B cell (primary cell): ENCODE measurements around the gene PTF1A. TPM values are rescaled to one million over a fixed set of nuclear protein-coding genes. Genes with fewer than 3 reads are reported as not detected.

Source experiments
- ATAC-seq: fragments of 200-7000 bp; cut with Tn5 transposase; one replicate; pipeline ENCODE4 v1.10.0; 2021; ENCODE audit warnings: low read depth, mild to moderate bottlenecking, moderate number of reproducible peaks, moderate library complexity
- CTCF ChIA-PET: fragments of 350-600 bp; sonication (Branson Sonifier 250); formaldehyde crosslinking; loops from one replicate; lab custom pipeline; 2021; ENCODE audit warnings: antibody characterized with exemption, inconsistent platforms; lab: Charles Lee
- POLR2A ChIA-PET: fragments of 350-600 bp; sonication (Branson Sonifier 250); formaldehyde crosslinking; loops from one replicate; lab custom pipeline; 2021; ENCODE audit warnings: antibody characterized with exemption; lab: Charles Lee
- DNase-seq: peaks from one replicate; pipeline ENCODE4 v3.0.0; 2013
- H2AFZ ChIP-seq: 2 replicates; pipeline ENCODE4 v1.6.1; 2012; ENCODE audit warnings: mild to moderate bottlenecking, low read depth, low read length; ENCODE audit not compliant: insufficient read depth, poor library complexity, severe bottlenecking
- H3K27ac ChIP-seq, 2 donors: 1 replicate in 1 of 2; 2 replicates in 1 of 2; pipeline ENCODE4 v1.5.1; 2012 to 2013; ENCODE audit warnings: low read length in 2 of 2, mild to moderate bottlenecking in 2 of 2, moderate library complexity in 1 of 2
- H3K27me3 ChIP-seq, 4 experiments: fragments of 200-600 bp in 1 of 4; sonication (generic) in 1 of 4; replicated peaks in 1 of 4; 1 replicate in 2 of 4; 2 replicates in 2 of 4; pipeline versions ENCODE4 v1.6.1 to v1.7.0; 2013 to 2016; ENCODE audit warnings: low read length in 3 of 4, mild to moderate bottlenecking in 2 of 4, mixed read lengths in 1 of 4, moderate library complexity in 1 of 4; ENCODE audit not compliant: insufficient read depth in 4 of 4, control insufficient read depth in 3 of 4; ENCODE audit errors: control extremely low read depth in 1 of 4
- H3K36me3 ChIP-seq, 2 experiments: replicated peaks in 1 of 2; 1 replicate in 1 of 2; 2 replicates in 1 of 2; pipeline versions ENCODE4 v1.6.1 to v1.7.1; 2013; ENCODE audit warnings: low read length in 1 of 2; ENCODE audit not compliant: insufficient read depth in 2 of 2, control insufficient read depth in 1 of 2; ENCODE audit errors: control extremely low read depth in 1 of 2, extremely low read depth in 1 of 2
- H3K4me1 ChIP-seq, 2 donors: fragments of 200-600 bp in 1 of 2; sonication (generic) in 1 of 2; 1 replicate in 1 of 2; 2 replicates in 1 of 2; pipeline versions ENCODE4 v1.5.1 to v1.6.1; 2013 to 2017; ENCODE audit warnings: low read length in 2 of 2; ENCODE audit not compliant: control insufficient read depth in 2 of 2, insufficient read depth in 2 of 2
- H3K4me2 ChIP-seq: replicated peaks from 2 replicates; pipeline ENCODE3; 2012; ENCODE audit warnings: mild to moderate bottlenecking, low read depth, low read length; ENCODE audit not compliant: poor library complexity, severe bottlenecking
- H3K4me3 ChIP-seq, 5 experiments: fragments of 200-600 bp in 1 of 5; sonication (generic) in 1 of 5; 1 replicate in 3 of 5; 2 replicates in 2 of 5; pipeline versions ENCODE4 v1.5.1 to v1.7.0; 2011 to 2016; ENCODE audit warnings: low read length in 4 of 5, mild to moderate bottlenecking in 4 of 5, low read depth in 2 of 5, control low read depth in 1 of 5, moderate library complexity in 1 of 5; ENCODE audit not compliant: insufficient read depth in 1 of 5; ENCODE audit errors: control extremely low read depth in 1 of 5, extremely low read depth in 1 of 5
- H3K79me2 ChIP-seq: fragments of 200-600 bp; sonication (generic); one replicate; pipeline ENCODE4 v1.6.0; 2016; ENCODE audit warnings: low read length; ENCODE audit not compliant: control insufficient read depth, insufficient read depth
- H3K9ac ChIP-seq: fragments of 200-600 bp; sonication (generic); 2 replicates; pipeline ENCODE4 v1.6.1; 2017; ENCODE audit warnings: mild to moderate bottlenecking, low read length, moderate library complexity
- H3K9me3 ChIP-seq, 3 donors: one replicate each; pipeline versions ENCODE4 v1.6.1 to v1.7.1; 2013; ENCODE audit warnings: low read length in 2 of 3; ENCODE audit not compliant: control insufficient read depth in 2 of 3, insufficient read depth in 1 of 3; ENCODE audit errors: control extremely low read depth in 1 of 3
- H4K20me1 ChIP-seq: 2 replicates; pipeline ENCODE4 v1.6.0; 2012; ENCODE audit warnings: mild to moderate bottlenecking, low read length; ENCODE audit not compliant: insufficient read depth, control insufficient read depth, poor library complexity, severe bottlenecking
- H3K27ac Mint-ChIP-seq: one replicate; pipeline ENCODE4 v1.8.0; 2021; ENCODE audit warnings: mixed read lengths
- H3K27me3 Mint-ChIP-seq: one replicate; pipeline ENCODE4 v1.8.0; 2021; ENCODE audit warnings: mixed read lengths
- H3K4me1 Mint-ChIP-seq: one replicate; pipeline ENCODE4 v1.8.0; 2021; ENCODE audit warnings: mixed read lengths
- H3K4me3 Mint-ChIP-seq: one replicate; pipeline ENCODE4 v1.8.0; 2021; ENCODE audit warnings: mixed read lengths
- H3K9me3 Mint-ChIP-seq: one replicate; pipeline ENCODE4 v1.8.0; 2022; ENCODE audit warnings: mixed read lengths; ENCODE audit not compliant: insufficient read depth
- EZH2 ChIP-seq: IDR thresholded peaks from 2 replicates; pipeline ENCODE4 v1.6.1; 2012; ENCODE audit warnings: borderline replicate concordance, low read depth, mild to moderate bottlenecking, moderate library complexity, low read length; ENCODE audit not compliant: insufficient read depth, poor library complexity, severe bottlenecking
- WGBS: methylation state at CpG from one replicate; pipeline ENCODE4 v1.1.5; 2013; ENCODE audit warnings: missing lambda C conversion rate; ENCODE audit not compliant: insufficient coverage; 5-methylcytosine and 5-hydroxymethylcytosine counted together
- intact Hi-C: fragments of 100-400 bp; cut with micrococcal nuclease; formaldehyde crosslinking; loops from one replicate; pipeline ENCODE4 v1.10.0; 2022
- polyA plus RNA-seq: library from polyadenylated mRNA; depleted of rRNA; stranded (reverse); fragments of >200 nt; gene quantifications from 2 replicates; pipeline ENCODE4 v1.2.3, GENCODE V29; 2012
- total RNA-seq, 2 donors: library from RNA; stranded (reverse); fragments of 120-200 nt in 1 of 2; gene quantifications; 1 replicate in 1 of 2; 2 replicates in 1 of 2; pipeline versions ENCODE4 v1.2.3 to v1.2.4, GENCODE V29; 2013 to 2022
- TF ChIP-seq, protein P1 (sequence below): fragments of 200-600 bp; IDR thresholded peaks from one replicate; pipeline ENCODE4 v1.8.0; 2022; ENCODE audit warnings: antibody characterized with exemption, mild to moderate bottlenecking

PTF1A gene
- total and polyA plus RNA-seq, 2 donors (not counting 1 experiment from before 2014, with no cell fraction given): not detected

DNA sequence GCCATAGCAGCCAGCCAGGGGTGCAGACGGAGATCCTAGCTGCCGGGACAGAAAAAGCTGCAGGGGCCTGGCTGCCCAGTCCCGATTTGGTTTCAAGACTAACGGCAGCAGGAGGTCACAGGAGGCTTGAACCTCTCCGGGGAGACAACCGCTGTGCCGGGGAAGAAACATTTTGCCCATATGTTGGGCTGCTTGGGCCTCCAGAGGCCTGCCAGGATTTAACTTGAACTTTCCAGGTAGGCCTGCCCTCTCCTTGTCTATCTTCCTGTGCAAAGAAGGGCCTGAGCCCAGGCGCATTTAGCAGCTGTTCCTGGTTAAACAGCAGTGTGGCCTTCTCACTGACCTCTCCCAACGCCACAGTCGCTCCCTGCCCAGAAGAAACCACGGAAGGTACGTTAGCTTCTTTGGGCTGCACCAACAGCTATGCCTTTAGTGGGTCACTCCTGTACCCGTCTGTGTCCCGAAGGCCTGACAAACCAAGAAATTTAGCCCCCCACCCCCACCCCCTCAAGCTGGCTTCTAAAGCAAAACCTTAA, 17.1 kb upstream of the PTF1A start:
- H3K4me3 ChIP-seq: no peak overlapping the region
- H3K79me2 ChIP-seq: no peaks in the 10 kb centered on the region
- WGBS: 32% methylated on average over 14 of the region's 14 CpGs
- no peak overlapping the region for H3K27ac ChIP-seq
- ATAC-seq (no peak), DNase-seq (no peak)
- CTCF ChIA-PET: interaction anchor here (1.0 to 1.1 kb wide), 2 partner anchors 17 to 118 kb away, joined by 3 to 4 read pairs; no protein-coding TSS in a partner anchor
- H2AFZ ChIP-seq: no peak overlapping the region
- H3K4me1 ChIP-seq: peaks cover 0 to 5% of the 10 kb centered on the region in 2 donors
- no peaks in the 10 kb centered on the region for H4K20me1 ChIP-seq
- H3K9me3 ChIP-seq: peaks cover 0 to 4% (median 0%) of the 10 kb centered on the region in 3 donors
- no peaks in the 10 kb centered on the region for H3K9me3 Mint-ChIP-seq
- TF ChIP-seq, protein P1, sequence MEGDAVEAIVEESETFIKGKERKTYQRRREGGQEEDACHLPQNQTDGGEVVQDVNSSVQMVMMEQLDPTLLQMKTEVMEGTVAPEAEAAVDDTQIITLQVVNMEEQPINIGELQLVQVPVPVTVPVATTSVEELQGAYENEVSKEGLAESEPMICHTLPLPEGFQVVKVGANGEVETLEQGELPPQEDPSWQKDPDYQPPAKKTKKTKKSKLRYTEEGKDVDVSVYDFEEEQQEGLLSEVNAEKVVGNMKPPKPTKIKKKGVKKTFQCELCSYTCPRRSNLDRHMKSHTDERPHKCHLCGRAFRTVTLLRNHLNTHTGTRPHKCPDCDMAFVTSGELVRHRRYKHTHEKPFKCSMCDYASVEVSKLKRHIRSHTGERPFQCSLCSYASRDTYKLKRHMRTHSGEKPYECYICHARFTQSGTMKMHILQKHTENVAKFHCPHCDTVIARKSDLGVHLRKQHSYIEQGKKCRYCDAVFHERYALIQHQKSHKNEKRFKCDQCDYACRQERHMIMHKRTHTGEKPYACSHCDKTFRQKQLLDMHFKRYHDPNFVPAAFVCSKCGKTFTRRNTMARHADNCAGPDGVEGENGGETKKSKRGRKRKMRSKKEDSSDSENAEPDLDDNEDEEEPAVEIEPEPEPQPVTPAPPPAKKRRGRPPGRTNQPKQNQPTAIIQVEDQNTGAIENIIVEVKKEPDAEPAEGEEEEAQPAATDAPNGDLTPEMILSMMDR: no peak
- TF ChIP-seq EZH2: no peak
- H3K4me1 Mint-ChIP-seq: peaks cover 3% of the 10 kb centered on the region
- peaks cover 67% of the 10 kb centered on the region for H3K27me3 Mint-ChIP-seq
- POLR2A ChIA-PET: no interaction called here
- no peak overlapping the region for H3K4me3 Mint-ChIP-seq
- no peak overlapping the region for H3K4me2 ChIP-seq
- intact Hi-C loops: no loop called here
- H3K27me3 ChIP-seq: peaks cover 0 to 39% (median 23%) of the 10 kb centered on the region in 4 experiments
- H3K27ac Mint-ChIP-seq: no peak overlapping the region
- no peaks in the 10 kb centered on the region for H3K36me3 ChIP-seq
- no peak overlapping the region for H3K9ac ChIP-seq

DNA sequence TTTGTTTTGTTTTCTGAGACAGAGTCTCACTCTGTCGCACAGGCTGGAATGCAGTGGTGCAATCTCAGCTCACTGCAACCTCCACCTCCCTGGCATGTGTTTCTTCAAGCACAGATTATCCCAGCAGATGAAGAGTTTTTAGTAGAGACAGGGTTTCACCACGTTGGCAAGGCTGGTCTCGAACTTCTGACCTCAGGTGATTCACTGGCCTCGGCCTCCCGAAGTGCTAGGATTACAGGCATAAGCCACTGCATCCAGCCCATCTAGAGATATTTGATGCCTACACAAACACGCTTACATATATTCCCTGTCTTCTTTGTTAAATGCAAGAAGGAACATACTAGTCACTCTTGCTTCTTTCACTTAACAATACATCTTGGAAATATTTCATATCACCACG, 5.9 kb upstream of the PTF1A start:
- Histone ChIP-seq H3K4me3 (no peak overlapping the region), H3K79me2 (no peaks in the 10 kb centered on the region), H3K9ac (no peak overlapping the region), H3K4me2 (no peak overlapping the region), H4K20me1 (no peaks in the 10 kb centered on the region), H3K36me3 (no peaks in the 10 kb centered on the region), H3K4me1 (no peaks in the 10 kb centered on the region), H3K9me3 (no peaks in the 10 kb centered on the region), H3K27me3 (peaks cover 0 to 26% (median 13%) of the 10 kb centered on the region in 4 experiments), H2AFZ (no peak overlapping the region), H3K27ac (no peak overlapping the region)
- intact Hi-C loops: no loop called here
- H3K4me1 Mint-ChIP-seq: no peaks in the 10 kb centered on the region
- ATAC-seq (no peak), DNase-seq (no peak)
- ChIA-PET POLR2A (no interaction called here), CTCF (no interaction called here)
- no peak for TF ChIP-seq EZH2
- TF ChIP-seq, protein P1: no peak
- H3K27me3 Mint-ChIP-seq: peaks cover 49% of the 10 kb centered on the region
- WGBS: 67% methylated on average over 3 of the region's 7 CpGs
- H3K4me3 Mint-ChIP-seq: no peak overlapping the region
- no peaks in the 10 kb centered on the region for H3K9me3 Mint-ChIP-seq
- no peak overlapping the region for H3K27ac Mint-ChIP-seq
